Muscle of arm (tissue), 12 donors: ENCODE measurements around the gene MED22. TPM values are rescaled to one million over a fixed set of nuclear protein-coding genes. Genes with fewer than 3 reads are reported as not detected.
A peak's percentile ranks its signal among the peaks of the same experiment; 100 is the strongest.
"Not testable (repeated sequence)": the region's sequence is repeated elsewhere in the genome, so short reads cannot be mapped to it uniquely, and the experiment has no call there.

Experiments
- DNase-seq: peaks from one replicate; pipeline ENCODE4 v3.0.0-alpha.2; 2013
- polyA plus RNA-seq, 12 donors: library from polyadenylated mRNA; unstranded; fragments of 120-200 nt; gene quantifications; one replicate each; pipeline ENCODE4 v1.2.1, GENCODE V29; 2013; ENCODE audit not compliant: insufficient read length in 12 of 12

Gene MED22
- polyA plus RNA-seq, 12 donors, result 18.8 to 27.5 (median 21.7) TPM; not detected in 1

DNA sequence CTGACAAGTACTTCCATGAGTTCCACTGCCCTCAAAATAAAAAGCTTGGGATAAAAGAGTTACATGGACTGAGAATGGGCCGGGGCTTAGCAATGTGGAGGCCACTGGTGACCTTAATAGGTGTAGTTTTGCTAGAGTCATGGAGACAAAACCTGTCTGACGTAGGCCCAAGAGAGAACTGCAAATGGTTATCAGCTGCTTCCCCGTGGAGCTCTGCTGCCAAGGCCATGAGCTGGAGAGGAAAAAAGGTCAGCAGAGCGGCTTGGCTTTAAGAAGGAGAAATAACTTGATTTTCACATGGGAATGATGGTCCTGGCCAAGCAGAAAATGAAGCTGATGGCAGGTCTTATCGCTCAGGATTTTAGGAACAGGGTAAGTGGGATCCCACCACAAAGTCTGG lies 8.3 kb downstream of the MED22 start:
- DNase-seq, result no peak

DNA sequence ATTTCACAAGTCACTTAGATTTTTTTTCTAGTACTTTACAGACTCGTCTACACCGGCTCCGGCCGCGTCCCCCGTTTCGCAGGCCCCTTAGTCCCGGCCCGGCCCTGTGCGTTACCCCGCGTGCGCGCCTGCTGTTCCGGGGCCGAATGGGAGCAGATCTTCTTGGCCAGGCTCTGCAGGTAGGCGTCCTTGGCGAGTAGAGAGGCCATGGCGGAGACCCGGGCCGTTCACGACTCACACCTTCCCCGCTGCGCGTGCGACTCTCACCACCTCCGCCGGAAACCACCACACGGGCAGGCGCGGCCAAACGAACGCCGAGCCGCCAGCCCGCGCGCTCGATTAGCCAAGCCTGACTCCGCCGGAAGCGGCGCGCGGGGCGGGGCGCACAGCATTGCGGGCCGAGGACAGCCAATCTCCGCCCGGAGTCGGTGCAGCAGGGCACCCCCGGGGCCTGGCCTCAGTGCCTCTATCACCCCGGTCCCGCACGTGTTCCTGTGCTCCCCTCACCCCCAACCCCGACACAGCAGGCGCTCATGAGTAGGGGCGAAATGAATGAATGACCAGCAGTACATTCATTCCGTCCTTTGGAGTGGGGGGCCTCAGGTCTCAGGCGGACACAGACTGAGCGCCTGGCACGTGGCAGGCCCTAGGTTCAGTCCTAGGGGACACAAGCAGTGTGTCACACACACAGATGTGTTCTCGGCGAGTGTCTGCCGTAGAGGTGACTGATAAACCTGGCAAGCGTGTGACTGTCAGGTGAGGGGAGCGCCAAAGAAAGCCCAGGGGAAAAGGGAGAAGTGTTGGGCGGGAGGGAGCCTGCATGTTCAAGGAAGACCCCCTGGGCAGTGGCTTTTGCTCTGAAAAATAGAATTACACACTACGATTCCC lies 11.8 kb downstream of the MED22 start, which contains the start of gene SURF6:
TSS of gene SURF6 (minus strand) at position 265 of the 888 bp plus-strand sequence. CDS start at position 209, 56 bp downstream.
- DNase-seq, result peak; percentile 88

DNA sequence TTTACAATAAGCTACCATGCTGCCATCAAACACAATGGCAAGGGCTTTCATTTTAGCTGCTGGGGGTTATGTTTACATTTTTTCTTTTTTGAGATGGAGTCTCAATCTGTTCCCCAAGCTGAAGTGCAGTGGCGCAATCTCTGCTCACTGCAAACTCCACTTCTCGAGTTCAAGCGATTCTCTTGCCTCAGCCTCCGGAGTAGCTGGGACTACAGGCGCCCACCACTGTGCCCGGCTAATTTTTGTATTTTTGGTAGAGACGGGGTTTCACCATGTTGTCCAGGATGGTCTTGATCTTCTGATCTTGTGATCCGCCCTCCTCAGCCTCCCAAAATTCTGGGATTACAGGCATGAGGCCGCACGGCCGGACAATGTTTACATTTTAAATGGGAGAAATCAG lies 13.0 kb downstream of the MED22 start:
- DNase-seq, result not testable (repeated sequence)

DNA sequence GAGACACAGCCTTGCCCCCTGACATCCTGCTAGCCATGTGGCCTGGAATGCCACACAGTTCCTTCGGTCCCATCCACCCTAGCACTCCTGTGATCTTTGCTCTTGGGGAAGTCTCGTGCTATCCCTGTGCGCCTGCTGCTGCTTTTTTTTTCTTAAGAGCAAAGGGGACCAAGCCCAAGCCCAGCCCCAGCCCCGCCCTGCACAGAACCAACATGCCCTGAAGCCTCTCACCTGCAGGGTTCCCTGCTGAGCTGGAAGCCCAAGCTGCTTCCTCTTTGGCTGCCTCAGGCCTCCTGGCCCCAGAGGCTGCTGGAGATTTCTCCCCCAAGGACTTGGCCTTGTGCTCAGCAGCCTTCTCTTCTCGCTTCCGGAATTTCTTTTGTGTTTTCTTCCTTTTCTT lies 13.8 kb downstream of the MED22 start:
- no peak for DNase-seq

DNA sequence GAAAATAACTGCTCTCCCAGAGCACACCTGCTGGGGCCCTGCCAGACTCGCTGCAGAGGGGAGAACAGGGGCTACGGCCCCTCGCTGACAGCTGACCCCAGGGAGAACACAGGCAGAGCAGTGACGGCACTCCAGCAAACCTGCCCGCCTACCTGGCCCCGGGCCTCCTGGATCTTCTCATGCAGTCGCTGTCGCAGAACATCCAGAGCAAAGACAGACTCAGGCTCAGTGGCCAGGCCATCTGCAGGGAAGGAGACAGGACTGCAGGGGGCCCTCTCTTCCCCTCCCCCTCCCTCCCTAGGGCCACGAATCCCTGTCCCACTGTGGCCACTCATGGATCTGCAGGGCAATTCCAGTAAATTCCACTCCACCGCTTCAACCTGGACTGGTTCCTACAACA lies 14.4 kb downstream of the MED22 start:
- DNase-seq, result no peak

DNA sequence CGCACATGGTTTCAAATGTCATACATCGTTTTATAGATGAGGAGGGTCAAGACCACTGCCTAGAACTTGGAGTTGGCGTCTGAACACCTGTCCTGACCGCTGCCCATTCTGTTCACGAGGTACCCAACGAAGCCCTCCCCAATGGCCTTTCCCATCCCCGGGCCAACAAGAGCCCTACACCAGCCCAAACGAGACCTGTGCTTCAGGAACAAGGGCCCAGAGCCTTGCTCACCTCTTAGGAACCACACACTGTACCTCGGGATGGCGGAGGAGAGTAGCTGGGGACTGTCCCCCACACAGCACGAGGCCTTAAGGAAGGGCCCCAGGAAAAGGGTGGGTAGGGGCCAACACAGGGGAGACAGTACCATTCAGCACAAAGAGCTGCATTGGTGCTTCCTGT lies 14.9 kb downstream of the MED22 start:
- DNase-seq, result no peak

DNA sequence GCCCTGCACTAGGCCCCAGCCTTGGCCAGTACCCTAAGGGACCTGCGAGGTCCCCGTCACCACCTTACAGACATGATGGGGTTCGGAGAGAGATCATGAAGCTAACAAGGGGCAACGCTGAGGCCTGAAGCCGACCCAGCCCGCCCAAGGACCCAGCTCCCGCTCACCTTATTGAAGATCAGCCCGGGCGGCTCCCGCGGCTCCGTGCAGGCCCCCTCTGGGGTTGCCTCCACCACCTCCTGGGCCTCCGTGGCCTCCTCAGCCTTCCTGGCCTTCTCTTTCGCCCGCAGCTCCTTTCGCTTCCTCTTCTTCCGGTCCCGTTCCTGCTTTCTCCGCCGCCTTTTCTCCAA lies 15.6 kb downstream of the MED22 start:
- DNase-seq, result no peak

DNA sequence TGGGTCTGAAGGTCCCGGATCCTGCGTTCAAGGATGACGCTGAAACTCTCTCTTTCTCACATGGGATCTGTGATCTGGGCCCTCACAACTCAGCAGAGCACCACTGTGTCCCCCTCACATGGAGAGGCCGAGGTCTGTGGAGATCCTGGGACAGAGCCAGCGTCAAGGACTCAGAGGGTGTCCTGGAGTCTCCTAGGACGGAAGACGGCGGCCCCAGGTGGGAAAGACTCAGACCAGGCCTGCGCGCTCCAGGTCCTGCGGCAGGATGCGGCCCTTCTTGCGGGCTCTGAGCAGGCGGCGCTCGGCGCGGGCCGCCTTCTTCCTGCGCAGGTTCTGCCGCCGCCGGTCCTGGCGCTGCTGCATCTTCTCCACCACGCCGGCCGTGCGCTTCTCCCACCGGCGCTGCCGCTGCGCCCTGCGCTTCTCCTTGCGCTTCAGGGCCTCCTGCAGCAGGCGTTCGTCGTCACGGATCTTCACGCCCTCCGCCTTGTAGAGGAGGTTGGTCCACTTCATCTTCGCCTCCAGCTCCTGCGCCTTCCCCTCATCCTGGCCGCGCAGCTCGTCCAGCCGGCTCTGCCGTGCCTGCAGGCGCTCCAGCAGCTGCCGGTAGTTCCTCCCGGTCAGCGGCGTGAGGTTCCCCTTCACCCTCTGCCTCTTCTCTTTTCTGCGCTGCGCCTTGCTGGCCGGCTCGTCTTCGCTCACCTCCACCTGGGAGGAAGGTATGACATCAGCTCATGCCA lies 16.1 kb downstream of the MED22 start:
- no peak for DNase-seq

DNA sequence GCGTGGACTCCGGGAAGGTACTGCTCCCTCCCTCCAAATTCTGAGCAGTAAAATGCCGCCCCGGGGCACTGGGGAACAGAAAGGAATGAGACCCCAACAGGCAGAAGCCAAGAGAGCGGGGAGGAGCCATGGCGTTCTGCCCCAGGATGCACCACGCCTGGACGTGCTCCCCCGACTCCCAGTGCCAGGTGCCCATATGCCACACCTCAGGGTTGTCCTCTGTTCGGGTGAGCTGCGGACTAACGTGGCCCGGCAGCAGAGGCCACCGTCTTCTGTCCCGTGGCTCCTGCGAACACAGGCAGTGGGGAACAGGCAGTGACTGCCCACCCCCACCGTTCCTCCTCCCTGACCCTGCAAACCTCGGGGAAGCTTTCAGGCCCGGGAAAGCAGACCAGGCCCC lies 16.7 kb downstream of the MED22 start:
- DNase-seq, result no peak

DNA sequence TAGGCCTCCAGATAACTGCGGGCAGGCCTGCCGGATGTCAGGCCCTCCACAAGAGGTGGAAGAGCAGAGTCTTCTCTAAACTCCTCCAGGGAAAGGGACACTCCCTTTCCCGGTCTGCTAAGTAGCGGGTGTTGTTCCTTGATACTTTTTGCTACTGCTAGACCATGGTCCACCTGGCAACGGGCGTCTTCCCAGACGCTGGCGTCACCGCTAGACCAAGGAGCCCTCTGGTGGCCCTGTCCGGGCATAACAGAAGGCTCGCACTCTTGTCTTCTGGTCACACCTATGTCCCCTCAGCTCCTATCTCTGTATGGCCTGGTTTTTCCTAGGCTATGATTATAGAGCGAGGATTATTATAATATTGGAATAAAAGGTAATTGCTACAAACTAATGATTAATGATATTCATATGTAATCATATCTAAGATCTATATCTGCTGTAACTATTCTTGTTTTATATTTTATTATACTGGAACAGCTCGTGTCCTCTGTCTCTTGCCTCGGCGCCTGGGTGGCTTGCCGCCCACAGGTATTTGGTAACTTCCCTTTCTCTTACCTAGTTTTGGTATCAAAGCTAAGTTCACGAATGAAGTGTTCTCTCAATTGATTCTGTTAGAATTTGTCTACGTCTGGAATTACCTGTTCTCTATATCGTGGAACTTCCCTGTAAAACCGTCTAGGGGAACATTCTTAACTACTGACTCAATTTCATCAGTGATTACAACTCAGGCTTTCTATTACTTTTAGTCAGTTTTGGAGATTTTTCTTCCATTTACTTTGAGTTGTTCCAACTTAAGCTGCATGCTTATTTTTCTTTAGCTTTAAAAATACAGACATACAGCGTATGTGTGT lies 18.4 kb downstream of the MED22 start:
- not testable (repeated sequence) for DNase-seq

DNA sequence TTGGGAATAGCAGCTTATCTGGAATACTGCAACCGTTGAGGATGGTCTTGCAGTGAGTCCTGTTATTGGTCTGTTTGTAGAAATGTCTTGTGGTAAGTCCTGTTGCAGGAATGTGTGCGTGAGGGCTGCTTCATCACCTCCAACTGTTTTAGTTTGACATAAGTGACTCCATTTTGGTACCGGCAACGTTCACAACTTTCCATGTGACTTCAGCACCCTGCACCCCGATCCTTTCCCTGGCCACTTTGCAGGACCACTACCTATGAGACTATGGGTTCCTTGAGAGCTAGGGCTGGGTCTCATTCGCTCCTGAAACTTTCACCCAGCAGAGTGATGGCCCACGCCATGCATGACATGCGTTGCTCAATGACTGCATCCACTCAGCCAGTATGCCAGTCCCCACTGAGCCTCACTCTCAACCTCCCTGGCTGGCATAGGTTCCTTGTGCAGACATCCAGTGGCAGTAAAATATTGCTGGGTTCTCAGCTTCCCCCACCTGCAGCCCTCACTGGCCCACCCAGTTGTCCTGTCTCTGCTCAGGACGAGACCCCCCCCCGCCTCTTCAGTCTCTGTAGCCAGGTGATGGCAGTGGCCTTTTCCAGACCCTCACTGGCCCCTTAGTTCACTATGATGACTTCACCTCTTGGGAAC lies 20.0 kb downstream of the MED22 start:
- no peak for DNase-seq

DNA sequence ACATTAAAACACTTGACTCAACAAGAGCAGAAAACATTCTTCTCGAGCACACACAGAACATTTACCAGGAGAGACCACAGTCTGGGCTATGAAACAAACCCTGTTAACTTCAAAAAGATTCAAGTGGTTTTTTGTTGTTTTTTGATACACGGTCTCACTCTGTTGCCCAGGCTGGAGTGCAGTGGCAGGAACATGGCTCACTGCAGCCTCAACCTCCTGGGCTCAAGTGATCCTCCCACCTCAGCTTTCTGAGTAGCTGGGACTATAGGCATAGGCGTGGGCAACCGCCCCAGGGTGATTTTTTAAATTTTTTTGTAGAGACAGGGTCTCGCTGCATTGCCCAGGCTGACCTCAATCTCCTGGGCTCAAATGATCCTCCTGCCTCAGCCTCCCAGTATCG lies 20.9 kb downstream of the MED22 start:
- not testable (repeated sequence) for DNase-seq

DNA sequence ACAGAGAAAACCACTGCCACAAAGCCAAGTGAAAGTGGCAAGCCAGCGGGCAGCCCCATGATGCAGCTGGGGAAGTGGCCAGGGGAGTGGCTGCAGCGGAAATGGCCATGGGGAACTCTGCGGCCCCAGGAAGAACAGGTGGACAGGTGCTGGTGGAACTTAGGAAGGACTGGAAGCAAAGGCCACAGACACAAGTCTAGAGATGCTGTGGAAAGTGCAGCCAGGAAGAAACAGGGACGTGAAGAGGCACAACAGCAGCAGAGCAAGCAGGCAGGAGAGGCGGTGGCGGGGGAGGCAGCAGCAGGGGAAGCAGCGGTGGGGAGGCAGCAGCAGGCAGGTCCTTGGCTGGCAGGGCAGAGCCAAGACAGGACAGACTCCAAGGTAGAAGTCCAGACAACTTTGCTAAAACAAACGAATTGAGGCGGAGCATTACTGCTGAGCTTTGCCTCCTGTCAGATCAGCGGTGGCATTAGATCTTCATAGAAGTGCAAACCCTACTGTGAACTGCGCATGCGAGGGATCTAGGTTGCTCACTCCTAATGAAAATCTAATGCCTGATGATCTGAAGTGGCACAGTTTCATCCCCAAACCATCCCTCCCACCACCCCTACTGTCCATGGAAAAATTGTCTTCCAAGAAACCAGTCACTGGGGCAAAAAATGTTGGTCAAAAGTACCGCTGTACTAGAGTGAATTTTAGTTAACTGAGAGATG lies 23.8 kb downstream of the MED22 start:
- no peak for DNase-seq

DNA sequence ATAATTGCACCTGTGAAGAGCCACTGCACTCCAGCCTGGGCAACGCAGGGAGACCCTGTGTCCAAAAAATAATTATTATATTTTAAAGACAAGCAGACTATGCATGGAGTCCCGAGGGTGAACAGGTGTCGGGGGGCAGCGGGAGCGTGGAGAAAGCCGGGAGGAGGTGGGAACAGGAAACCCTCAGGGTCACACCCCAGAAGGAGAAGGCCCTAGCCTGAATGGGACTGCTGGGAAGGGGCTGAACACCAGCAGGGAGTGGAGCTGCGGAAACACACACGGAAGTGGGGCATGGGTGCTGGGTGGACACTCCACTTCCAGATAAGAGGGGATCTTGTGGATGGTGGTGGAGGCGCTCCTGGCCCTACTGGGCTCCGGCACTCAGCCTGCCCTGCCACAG lies 24.7 kb downstream of the MED22 start:
- no peak for DNase-seq

DNA sequence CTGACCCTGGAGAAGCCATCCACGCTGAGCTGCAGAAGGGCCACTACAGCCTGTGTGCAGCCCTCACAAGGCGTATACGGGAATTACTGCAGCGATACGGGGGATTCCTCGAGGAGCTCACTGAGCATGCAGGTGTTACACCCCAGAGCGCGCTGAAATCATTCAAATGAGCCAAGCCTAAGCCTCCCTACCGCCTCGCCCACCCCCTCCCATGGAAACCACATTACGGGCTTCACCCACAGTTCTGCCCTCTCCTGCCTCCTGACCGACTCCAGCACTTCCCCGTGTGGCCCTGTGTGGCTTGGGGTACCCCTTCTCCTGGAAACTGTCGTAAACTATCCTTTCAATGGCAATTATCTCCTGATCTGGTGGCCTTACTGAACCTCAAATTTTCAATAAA lies 25.2 kb downstream of the MED22 start:
- DNase-seq, result no peak

DNA sequence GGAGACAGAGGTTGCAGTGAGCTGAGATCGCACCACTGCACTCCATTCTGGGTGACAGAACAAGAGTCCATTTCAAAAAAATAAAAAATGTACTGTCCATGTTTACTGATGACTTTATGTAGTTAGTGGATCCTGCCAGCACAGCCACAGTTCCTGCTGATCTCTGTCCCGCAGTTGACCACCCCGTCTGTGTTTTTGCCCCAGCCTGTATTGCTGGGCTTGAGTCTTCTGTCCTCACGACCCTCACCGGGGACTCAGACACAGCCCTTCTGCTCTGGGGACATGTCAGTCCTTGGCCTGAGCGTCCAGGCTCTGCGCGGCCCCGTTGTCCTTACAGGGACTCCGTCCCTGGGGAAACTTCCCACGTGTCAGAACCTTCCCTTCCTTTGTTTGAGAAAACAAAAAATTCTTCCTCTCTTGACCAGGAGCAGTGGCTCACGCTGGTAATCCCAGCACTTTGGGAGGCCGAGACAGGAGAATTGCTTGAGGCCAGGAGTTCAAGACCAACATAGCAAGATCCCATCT lies 26.5 kb downstream of the MED22 start:
- no peak for DNase-seq

DNA sequence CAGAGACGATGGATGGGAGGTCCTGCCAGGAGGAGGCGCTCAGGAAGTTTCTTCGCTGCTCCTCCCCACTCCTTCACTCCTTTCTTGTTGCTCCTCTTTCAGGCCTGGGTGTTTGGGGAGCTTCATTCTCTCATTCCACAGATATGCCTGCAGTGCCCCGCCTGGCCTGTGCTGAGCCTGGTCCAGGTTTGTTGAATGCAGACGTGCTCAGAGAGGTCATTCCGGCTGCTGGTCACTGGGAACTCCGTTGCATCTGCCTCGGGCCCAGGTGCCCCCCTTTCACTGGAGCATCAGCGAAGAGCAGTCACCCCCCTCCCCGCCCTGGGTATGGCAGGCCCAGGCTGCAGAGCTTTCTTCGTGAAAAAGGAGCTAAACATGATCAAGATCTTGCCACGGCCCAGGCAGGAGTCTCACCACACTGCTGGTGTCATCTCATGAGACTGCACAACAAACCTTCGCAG lies 27.5 kb downstream of the MED22 start:
- no peak for DNase-seq

DNA sequence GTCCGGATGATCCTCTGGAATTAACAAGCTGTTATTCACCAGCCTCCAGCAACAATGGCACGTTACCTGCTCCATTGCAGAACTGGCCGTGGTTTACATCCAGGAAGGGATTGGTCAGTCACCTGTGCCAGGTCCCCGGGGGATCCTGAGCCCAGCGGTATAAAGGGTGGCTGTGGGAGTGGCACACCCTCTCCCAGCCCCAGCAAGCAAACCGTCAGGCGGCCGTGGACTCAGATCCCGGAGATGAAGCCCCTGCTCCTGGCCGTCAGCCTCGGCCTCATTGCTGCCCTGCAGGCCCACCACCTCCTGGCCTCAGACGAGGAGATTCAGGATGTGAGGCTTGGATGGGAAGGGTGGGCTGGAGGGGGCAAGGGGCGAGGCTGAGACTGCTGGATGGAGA lies 30.4 kb downstream of the MED22 start:
- not testable (repeated sequence) for DNase-seq

DNA sequence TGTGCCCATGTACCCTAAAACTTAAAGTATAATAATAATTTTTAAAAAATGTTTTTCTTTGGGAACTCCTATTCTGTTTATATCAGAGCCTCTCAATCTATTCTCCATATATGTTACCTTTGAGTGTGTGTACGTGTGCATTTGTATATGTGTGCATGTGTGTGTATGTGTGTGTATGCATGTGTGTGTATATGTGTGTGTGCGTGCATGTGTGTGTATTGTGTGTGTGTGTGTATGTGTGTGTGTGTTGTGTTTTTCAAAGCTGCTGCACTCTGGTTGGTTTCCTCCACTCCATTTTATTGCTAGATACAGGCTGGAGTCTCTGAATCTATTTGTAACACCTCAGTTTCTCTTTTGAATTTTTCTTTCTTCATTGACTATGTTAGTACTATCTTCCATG lies 31.9 kb downstream of the MED22 start:
- no peak for DNase-seq

DNA sequence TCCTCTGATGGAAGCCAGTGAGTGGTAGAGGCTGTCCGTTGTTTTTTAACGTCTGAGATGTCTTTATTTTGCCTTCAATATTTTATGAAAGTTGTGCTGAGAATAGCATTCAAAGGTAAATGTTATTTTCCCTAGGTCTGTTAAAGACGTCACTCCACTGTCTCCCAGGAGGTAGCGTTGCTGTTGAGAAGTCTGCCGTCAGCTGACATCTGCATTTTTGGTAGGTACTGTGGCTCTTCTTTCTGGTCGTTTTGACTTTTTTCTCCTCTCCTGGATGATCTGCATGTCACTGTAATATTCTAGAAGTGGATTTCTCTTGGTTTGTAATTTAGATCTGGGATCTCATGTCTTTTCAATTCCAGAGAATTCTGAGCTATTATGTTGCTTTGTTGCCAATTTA lies 38.3 kb downstream of the MED22 start:
- DNase-seq, result no peak

DNA sequence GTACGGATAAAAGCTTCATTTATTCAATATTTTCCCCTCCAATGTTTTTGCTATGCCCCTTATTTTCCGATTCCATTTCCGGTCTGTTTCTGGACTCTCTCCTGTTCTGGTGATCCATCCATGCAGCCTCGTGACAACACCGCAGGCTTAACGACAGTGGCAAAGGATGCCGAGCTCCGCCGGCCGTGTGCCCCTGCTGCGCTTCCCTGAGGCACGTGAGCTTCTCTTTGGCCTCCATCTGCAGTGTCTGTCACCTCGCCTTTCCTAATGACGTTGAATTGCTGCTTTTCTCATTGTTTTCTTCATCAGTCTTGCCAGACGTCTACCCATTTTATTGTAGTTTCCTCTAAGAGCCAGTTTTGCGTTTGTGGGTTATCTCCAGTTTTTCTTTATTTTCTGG lies 40.6 kb downstream of the MED22 start:
- DNase-seq, result no peak
